Endothelial cell of umbilical vein (primary cell): ENCODE results near the gene PNMA8A. TPM values are rescaled to one million over a fixed set of nuclear protein-coding genes. Genes with fewer than 3 reads are reported as not detected.

Experiments used
- BruUV-seq: library from RNA; stranded (reverse); fragments of 400-500 nt; replicated peaks from 2 replicates; lab custom pipeline; 2021; lab: Mats Ljungman, UMichigan
- CTCF ChIA-PET: fragments of 300-600, 350-600 bp; sonication (Branson Sonifier 250); formaldehyde crosslinking; loops from one replicate; lab custom pipeline; 2021; ENCODE audit warnings: antibody characterized with exemption, inconsistent platforms; lab: Charles Lee
- POLR2A ChIA-PET: fragments of 300-600, 350-600 bp; sonication (Branson Sonifier 250); formaldehyde crosslinking; loops from one replicate; lab custom pipeline; 2021; ENCODE audit warnings: antibody characterized with exemption, inconsistent platforms; lab: Charles Lee
- DNase-seq: peaks from one replicate; pipeline ENCODE4 v3.0.0-alpha.2; 2011; ENCODE audit warnings: low read depth, low spot score
- FAIRE-seq: peaks from 2 replicates; lab custom pipeline; 2011; peaks lifted over from hg19 to GRCh38; lab: Jason Lieb, UNC
- H2AFZ ChIP-seq: 2 replicates; pipeline ENCODE4 v1.6.0; 2012; ENCODE audit warnings: low read depth, low read length, control low read depth, inconsistent platforms
- H3K27ac ChIP-seq: 2 replicates; pipeline ENCODE4 v1.5.1; 2011; ENCODE audit warnings: low read depth, mild to moderate bottlenecking, control low read depth, low read length, moderate library complexity; ENCODE audit not compliant: insufficient read depth
- H3K27me3 ChIP-seq, 2 experiments: 2 replicates each; pipeline versions ENCODE4 v1.6.0 to v1.6.1; 2011; ENCODE audit warnings: low read length in 2 of 2, mixed read lengths in 1 of 2; ENCODE audit not compliant: control insufficient read depth in 2 of 2, insufficient read depth in 2 of 2
- H3K36me3 ChIP-seq, 2 experiments: 2 replicates in 1 of 2; 3 replicates in 1 of 2; pipeline ENCODE4 v1.5.1; 2011; ENCODE audit warnings: low read length in 2 of 2, mild to moderate bottlenecking in 1 of 2, moderate library complexity in 1 of 2; ENCODE audit not compliant: control insufficient read depth in 2 of 2, insufficient read depth in 2 of 2; ENCODE audit errors: extremely low read depth in 1 of 2
- H3K4me1 ChIP-seq: 3 replicates; pipeline ENCODE4 v1.5.1; 2011; ENCODE audit warnings: mild to moderate bottlenecking, low read length; ENCODE audit not compliant: control insufficient read depth, insufficient read depth; ENCODE audit errors: extremely low read depth
- H3K4me2 ChIP-seq: 2 replicates; pipeline ENCODE4 v1.6.1; 2011; ENCODE audit warnings: low read length, control low read depth, mixed read lengths; ENCODE audit not compliant: insufficient read depth
- H3K4me3 ChIP-seq, 3 experiments: fragments of 200-600 bp in 1 of 3; sonication (generic), shearing (Covaris generic) in 1 of 3; replicated peaks in 1 of 3; 2 replicates each; pipeline ENCODE4 v1.5.1; 2011 to 2016; ENCODE audit warnings: control low read depth in 3 of 3, low read length in 3 of 3, mild to moderate bottlenecking in 2 of 3, inconsistent platforms in 1 of 3, low read depth in 1 of 3, moderate library complexity in 1 of 3; ENCODE audit not compliant: insufficient read depth in 1 of 3
- H3K79me2 ChIP-seq: 2 replicates; pipeline ENCODE4 v1.6.0; 2012; ENCODE audit warnings: low read length, inconsistent platforms; ENCODE audit not compliant: control insufficient read depth, insufficient read depth
- H3K9ac ChIP-seq: replicated peaks from 2 replicates; pipeline ENCODE3; 2011; ENCODE audit warnings: low read length, control low read depth; ENCODE audit not compliant: insufficient read depth; ENCODE audit errors: extremely low read depth
- H3K9me1 ChIP-seq: replicated peaks from 3 replicates; pipeline ENCODE4 v1.6.0; 2011; ENCODE audit warnings: mild to moderate bottlenecking, low read length; ENCODE audit not compliant: control insufficient read depth, insufficient read depth; ENCODE audit errors: extremely low read depth
- H3K9me3 ChIP-seq: replicated peaks from 2 replicates; pipeline ENCODE4 v1.5.1; 2012; ENCODE audit warnings: low read length, inconsistent platforms; ENCODE audit not compliant: control insufficient read depth, insufficient read depth
- H4K20me1 ChIP-seq: replicated peaks from 2 replicates; pipeline ENCODE3; 2011; ENCODE audit warnings: mild to moderate bottlenecking, low read length; ENCODE audit not compliant: control insufficient read depth, insufficient read depth; ENCODE audit errors: extremely low read depth
- EZH2 ChIP-seq: IDR thresholded peaks from 2 replicates; pipeline ENCODE4 v1.6.1; 2012; ENCODE audit warnings: borderline replicate concordance, low read depth, mild to moderate bottlenecking, moderate library complexity, low read length, inconsistent platforms; ENCODE audit not compliant: severe bottlenecking
- FOS ChIP-seq: IDR thresholded peaks from 2 replicates; pipeline ENCODE4 v1.6.1; 2011; ENCODE audit warnings: mild to moderate bottlenecking, low read length, moderate library complexity, borderline replicate concordance; ENCODE audit not compliant: insufficient read depth
- GATA2 ChIP-seq: IDR thresholded peaks from 2 replicates; pipeline ENCODE4 v1.7.0; 2011; ENCODE audit warnings: low read depth, mild to moderate bottlenecking, moderate library complexity, mixed read lengths, low read length; ENCODE audit not compliant: insufficient read length, insufficient read depth
- JUN ChIP-seq: IDR thresholded peaks from 2 replicates; pipeline ENCODE4 v1.6.1; 2011; ENCODE audit warnings: borderline replicate concordance, low read depth; ENCODE audit not compliant: insufficient read length, insufficient read depth
- MYC ChIP-seq: IDR thresholded peaks from one replicate; pipeline ENCODE4 v1.6.1; 2011; ENCODE audit warnings: mild to moderate bottlenecking, low read depth, low read length
- POLR2A ChIP-seq: IDR thresholded peaks from 2 replicates; pipeline ENCODE4 v1.6.1; 2012; ENCODE audit warnings: low read depth, mild to moderate bottlenecking, control low read depth, low read length
- POLR2AphosphoS5 ChIP-seq: IDR thresholded peaks from 2 replicates; pipeline ENCODE4 v1.6.1; 2012; ENCODE audit warnings: low read depth, mild to moderate bottlenecking, control low read depth, low read length, moderate library complexity; ENCODE audit not compliant: insufficient read depth
- dilution Hi-C: fragments of 300-500 bp; cut with MboI; formaldehyde crosslinking; loops from one replicate; pipeline ENCODE4 v1.15.0; 2019; ENCODE audit warnings: low sequenced_read_pairs; ENCODE audit not compliant: extremely low pct_ligation_motif_present
- intact Hi-C: fragments of 100-400 bp; cut with micrococcal nuclease; formaldehyde crosslinking; loops from one replicate; pipeline ENCODE4 v1.10.0; 2022
- polyA plus RNA-seq, 4 experiments: library from polyadenylated mRNA; depleted of rRNA in 3 of 4; stranded (reverse) in 3 of 4; unstranded in 1 of 4; fragments of >200 nt; gene quantifications; 2 replicates each; pipeline versions ENCODE4 v1.2.1 to v1.2.3, GENCODE V29; 2011 to 2012; ENCODE audit warnings: missing spikeins in 1 of 4
- total RNA-seq: library from RNA; stranded (reverse); gene quantifications from 2 replicates; pipeline ENCODE4 v1.2.3, GENCODE V29; 2021
- TF ChIP-seq, protein P1 (sequence below), 2 donors: IDR thresholded peaks; 1 replicate in 1 of 2; 2 replicates in 1 of 2; pipeline ENCODE4 v1.5.1; 2011; ENCODE audit warnings: low read length in 2 of 2, mild to moderate bottlenecking in 2 of 2, moderate library complexity in 2 of 2, control low read depth in 1 of 2, inconsistent platforms in 1 of 2, low read depth in 1 of 2; ENCODE audit not compliant: insufficient read depth in 1 of 2; ENCODE audit errors: extremely low read depth in 1 of 2
- TF ChIP-seq, protein P2 (sequence below): IDR thresholded peaks from 2 replicates; pipeline ENCODE4 v1.6.1; 2011; ENCODE audit not compliant: insufficient read depth, insufficient read length

Gene PNMA8A
- total and polyA plus RNA-seq, 2 donors (not counting 3 experiments of a cell fraction or from before 2014, with no cell fraction given) = 0.25 to 0.27 TPM

DNA sequence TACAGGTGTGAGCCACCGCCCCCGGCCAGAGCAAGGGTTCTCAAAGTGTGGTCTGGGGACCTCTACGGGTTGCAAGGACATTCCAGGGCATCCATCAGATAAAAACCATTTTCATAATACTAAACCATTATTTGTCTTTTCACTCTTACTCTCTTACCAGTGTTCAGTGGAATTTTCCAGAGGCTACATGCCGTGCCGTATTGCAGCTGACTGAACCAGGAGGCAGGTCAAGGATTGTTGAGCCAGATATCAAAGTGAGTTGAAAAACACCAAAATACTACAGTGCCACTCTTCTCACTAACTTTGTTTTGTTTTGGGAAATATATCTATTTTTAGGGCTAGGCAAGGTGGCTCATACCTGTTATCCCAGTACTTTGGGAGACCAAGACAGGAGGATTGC lies 31.5 kb upstream of the PNMA8A start:
- TF ChIP-seq EZH2 (no peak), JUN (no peak), POLR2A (no peak), GATA2 (no peak)
- TF ChIP-seq, protein P1, sequence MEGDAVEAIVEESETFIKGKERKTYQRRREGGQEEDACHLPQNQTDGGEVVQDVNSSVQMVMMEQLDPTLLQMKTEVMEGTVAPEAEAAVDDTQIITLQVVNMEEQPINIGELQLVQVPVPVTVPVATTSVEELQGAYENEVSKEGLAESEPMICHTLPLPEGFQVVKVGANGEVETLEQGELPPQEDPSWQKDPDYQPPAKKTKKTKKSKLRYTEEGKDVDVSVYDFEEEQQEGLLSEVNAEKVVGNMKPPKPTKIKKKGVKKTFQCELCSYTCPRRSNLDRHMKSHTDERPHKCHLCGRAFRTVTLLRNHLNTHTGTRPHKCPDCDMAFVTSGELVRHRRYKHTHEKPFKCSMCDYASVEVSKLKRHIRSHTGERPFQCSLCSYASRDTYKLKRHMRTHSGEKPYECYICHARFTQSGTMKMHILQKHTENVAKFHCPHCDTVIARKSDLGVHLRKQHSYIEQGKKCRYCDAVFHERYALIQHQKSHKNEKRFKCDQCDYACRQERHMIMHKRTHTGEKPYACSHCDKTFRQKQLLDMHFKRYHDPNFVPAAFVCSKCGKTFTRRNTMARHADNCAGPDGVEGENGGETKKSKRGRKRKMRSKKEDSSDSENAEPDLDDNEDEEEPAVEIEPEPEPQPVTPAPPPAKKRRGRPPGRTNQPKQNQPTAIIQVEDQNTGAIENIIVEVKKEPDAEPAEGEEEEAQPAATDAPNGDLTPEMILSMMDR (IDR thresholded peaks at IDR 0.05; ENCODE audit: extremely low read depth in 1 of 2, insufficient read depth in 1 of 2, low read depth in 1 of 2, low read length in 2 of 2) = no peak
- Histone ChIP-seq H3K4me2 (no peak overlapping the region), H3K79me2 (no peaks in the 10 kb centered on the region), H3K9me1 (no peaks in the 10 kb centered on the region), H3K36me3 (no peaks in the 10 kb centered on the region), H3K9ac (no peak overlapping the region), H3K27ac (no peak overlapping the region), H2AFZ (no peak overlapping the region), H3K9me3 (no peaks in the 10 kb centered on the region), H4K20me1 (no peaks in the 10 kb centered on the region), H3K4me3 (no peak overlapping the region), H3K27me3 (peaks cover 5 to 6% of the 10 kb centered on the region in 2 experiments), H3K4me1 (no peaks in the 10 kb centered on the region)
- no TSS peak for BruUV-seq
- DNase-seq = no peak
- dilution Hi-C loops = no loop called here
- ChIA-PET CTCF (no interaction called here), POLR2A (no interaction called here)
- intact Hi-C loops = no loop called here
- no peak for FAIRE-seq

DNA sequence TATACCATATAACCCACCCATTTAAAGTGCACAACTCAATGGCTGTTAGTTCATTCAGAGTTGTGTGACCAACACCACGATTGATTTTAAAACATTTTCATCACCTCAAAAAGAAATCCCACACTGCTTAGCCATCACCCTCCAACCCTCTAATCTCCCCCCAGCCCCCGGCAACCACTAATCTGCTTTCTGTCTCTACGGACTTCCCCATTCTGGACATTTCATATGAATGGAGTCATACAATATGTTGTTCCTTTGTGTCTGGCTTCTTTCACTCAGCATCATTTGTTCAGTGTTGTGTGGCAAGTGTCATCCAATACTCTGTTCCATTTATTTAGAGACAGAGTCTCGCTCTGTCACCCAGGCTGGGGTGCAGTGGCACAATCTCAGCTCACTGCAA lies 28.3 kb upstream of the PNMA8A start:
- Histone ChIP-seq H2AFZ (no peak overlapping the region), H4K20me1 (no peaks in the 10 kb centered on the region), H3K4me1 (no peaks in the 10 kb centered on the region), H3K27me3 (peaks cover 17 to 20% of the 10 kb centered on the region in 2 experiments), H3K79me2 (no peaks in the 10 kb centered on the region), H3K9me3 (no peaks in the 10 kb centered on the region), H3K9me1 (no peaks in the 10 kb centered on the region), H3K36me3 (no peaks in the 10 kb centered on the region), H3K27ac (no peak overlapping the region), H3K4me2 (no peak overlapping the region), H3K9ac (no peak overlapping the region), H3K4me3 (no peak overlapping the region)
- ChIA-PET CTCF (interaction anchor here (1.0 kb wide), 1 partner anchor 16 kb away, joined by 4 read pairs; no protein-coding TSS in a partner anchor), POLR2A (no interaction called here)
- intact Hi-C loops (no loop called here), dilution Hi-C loops (no loop called here)
- DNase-seq (no peak), FAIRE-seq (no peak)
- TF ChIP-seq, protein P2, sequence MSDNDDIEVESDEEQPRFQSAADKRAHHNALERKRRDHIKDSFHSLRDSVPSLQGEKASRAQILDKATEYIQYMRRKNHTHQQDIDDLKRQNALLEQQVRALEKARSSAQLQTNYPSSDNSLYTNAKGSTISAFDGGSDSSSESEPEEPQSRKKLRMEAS = no peak
- TF ChIP-seq FOS (no peak), POLR2AphosphoS5 (no peak), MYC (no peak), JUN (no peak), EZH2 (no peak), GATA2 (no peak), POLR2A (no peak)
- TF ChIP-seq, protein P1 (IDR thresholded peaks at IDR 0.05; ENCODE audit: extremely low read depth in 1 of 2, insufficient read depth in 1 of 2, low read depth in 1 of 2, low read length in 2 of 2) = no peak
- no TSS peak for BruUV-seq
